Transverse colon (tissue), 4 donors: ENCODE measurements around the gene SELENBP1.

Experiments
- CTCF ChIP-seq, 5 experiments: fragments of 200-600 bp in 3 of 5; fragments of 450-650 bp in 2 of 5; sonication (generic) in 3 of 5; IDR thresholded peaks; 1 replicate in 2 of 5; 2 replicates in 3 of 5; pipeline ENCODE4 v1.5.1; 2016 to 2017; ENCODE audit warnings: antibody characterized with exemption in 5 of 5, inconsistent platforms in 3 of 5, mild to moderate bottlenecking in 2 of 5, moderate library complexity in 1 of 5
- EP300 ChIP-seq: sonication (generic); formaldehyde crosslinking; IDR thresholded peaks from one replicate; pipeline ENCODE4 v1.6.1; 2017; ENCODE audit warnings: antibody characterized with exemption, low read depth
- POLR2A ChIP-seq: fragments of 450-650 bp; IDR thresholded peaks from one replicate; pipeline ENCODE4 v1.6.1; 2016; ENCODE audit warnings: antibody characterized with exemption, mild to moderate bottlenecking, moderate library complexity
- POLR2AphosphoS5 ChIP-seq, 3 donors: sonication (generic); formaldehyde crosslinking; IDR thresholded peaks; one replicate each; pipeline ENCODE4 v1.6.1; 2016; ENCODE audit warnings: antibody characterized with exemption in 3 of 3

- TF ChIP-seq CTCF (IDR thresholded peaks at IDR 0.05) (no peak), POLR2AphosphoS5 (IDR thresholded peaks at IDR 0.05) (no peak), POLR2A (no peak), EP300 (no peak)
Measured at GRCh38 chr1:151369302-151369610, 3.2 kb downstream of the SELENBP1 start.
